ENCODE measurements around the gene BAZ2B.
"Not testable (repeated sequence)": the region's sequence is repeated elsewhere in the genome, so short reads cannot be mapped to it uniquely, and the experiment has no call there.

Gene BAZ2B

GRCh38 chr2:159616286-159616701 is at the start of gene BAZ2B:
BAZ2B (minus strand) TSS chr2:159616548; CDS start chr2:159478719, 137,829 bp downstream.
- DNase-seq = peak in 1 of 2 experiments; percentile 55

GRCh38 chr2:159661286-159661685 is 44.9 kb upstream of the BAZ2B start:
- DNase-seq = no peak

GRCh38 chr2:159658881-159659873 is 42.8 kb upstream of the BAZ2B start:
- DNase-seq = no peak

GRCh38 chr2:159653962-159654361 is 37.6 kb upstream of the BAZ2B start:
- DNase-seq = no peak

- DNase-seq = no peak
Observed at GRCh38 chr2:159651884-159652283, 35.5 kb upstream of the BAZ2B start.

GRCh38 chr2:159650574-159650973 is 34.2 kb upstream of the BAZ2B start:
- DNase-seq = peak in 1 of 2 experiments; percentile 14

GRCh38 chr2:159648643-159649042 is 32.3 kb upstream of the BAZ2B start:
- no peak for DNase-seq

- DNase-seq = no peak
Observed at GRCh38 chr2:159647667-159648066, 31.3 kb upstream of the BAZ2B start.

GRCh38 chr2:159640176-159640575 is 23.8 kb upstream of the BAZ2B start:
- DNase-seq = no peak

GRCh38 chr2:159639712-159640111 is 23.4 kb upstream of the BAZ2B start:
- DNase-seq = no peak

GRCh38 chr2:159639071-159639470 is 22.7 kb upstream of the BAZ2B start:
- DNase-seq = no peak

GRCh38 chr2:159637988-159638501 is 21.7 kb upstream of the BAZ2B start:
- no peak for DNase-seq

- no peak for DNase-seq
Observed at GRCh38 chr2:159637240-159637639, 20.9 kb upstream of the BAZ2B start.

- no peak for DNase-seq
Observed at GRCh38 chr2:159635006-159635789, 18.9 kb upstream of the BAZ2B start.

- DNase-seq = no peak
Observed at GRCh38 chr2:159633219-159633618, 16.9 kb upstream of the BAZ2B start.

- DNase-seq = not testable (repeated sequence)
Observed at GRCh38 chr2:159625628-159626027, 9.3 kb upstream of the BAZ2B start.

- DNase-seq = no peak
Observed at GRCh38 chr2:159623436-159623835, 7.1 kb upstream of the BAZ2B start.

- DNase-seq = no peak
Observed at GRCh38 chr2:159622966-159623365, 6.6 kb upstream of the BAZ2B start.

GRCh38 chr2:159620796-159621195 is 4.4 kb upstream of the BAZ2B start:
- no peak for DNase-seq

- DNase-seq = peak; percentile 56 to 86
Observed at GRCh38 chr2:159617646-159618045, 1.3 kb upstream of the BAZ2B start.

- no peak for DNase-seq
Observed at GRCh38 chr2:159617100-159617499, 752 bp upstream of the BAZ2B start.

GRCh38 chr2:159615367-159616285 is 722 bp downstream of the BAZ2B start:
- peak; percentile 92 to 94 for DNase-seq

Measured in NCI-H2081 (cell line).